SK-N-SH (cell line): ENCODE measurements around the gene TMPRSS2.

Experiments
- CTCF ChIP-seq: fragments of 200-600 bp; sonication (generic); IDR thresholded peaks from 2 replicates; pipeline ENCODE4 v1.6.1; 2017; ENCODE audit warnings: antibody characterized with exemption, mild to moderate bottlenecking, moderate library complexity
- FOXJ3 ChIP-seq: sonication (generic); formaldehyde crosslinking; IDR thresholded peaks from 2 replicates; pipeline ENCODE4 v1.5.1; 2020; ENCODE audit warnings: mild to moderate bottlenecking, missing genetic modification reagents
- RCOR1 ChIP-seq: fragments of 150-350 bp; IDR thresholded peaks from 2 replicates; pipeline ENCODE4 v1.6.1; 2017; ENCODE audit warnings: antibody characterized with exemption, low read length
- REST ChIP-seq: IDR thresholded peaks from 2 replicates; pipeline ENCODE4 v1.6.1; 2012; ENCODE audit warnings: mild to moderate bottlenecking, low read depth, low read length, moderate library complexity
- TAF1 ChIP-seq: IDR thresholded peaks from 2 replicates; pipeline ENCODE4 v1.6.1; 2012; ENCODE audit warnings: low read depth, mild to moderate bottlenecking, low read length, moderate library complexity, borderline replicate concordance

GRCh38 chr21:41497008-41497407, 10.9 kb downstream of the TMPRSS2 start:
- TF ChIP-seq CTCF (no peak), REST (no peak), TAF1 (no peak), RCOR1 (no peak), FOXJ3 (CRISPR knock-in tag) (no peak)
